Measurements from ENCODE around the gene PEX6. TPM values are rescaled to one million over a fixed set of nuclear protein-coding genes. Genes with fewer than 3 reads are reported as not detected.
"Not testable (repeated sequence)": the region's sequence is repeated elsewhere in the genome, so short reads cannot be mapped to it uniquely, and the experiment has no call there.

Gene PEX6
- total RNA-seq, 1 experiment from 2014 or later, result 25.8 TPM

GRCh38 chr6:43005844-43006243 lies 26.9 kb upstream of the PEX6 start:
- H3K36me3 Mint-ChIP-seq (ENCODE audit: insufficient read depth, unreplicated experiment), result peaks cover 34% of the 10 kb centered on the region
- H3K4me3 Mint-ChIP-seq (ENCODE audit: unreplicated experiment), result no peak overlapping the region
- POLR2A ChIA-PET, result interaction anchor here (4.6 kb wide), 1 partner anchor 8 kb away, joined by 30 read pairs; the partner anchor contains the start of genes KLHDC3 and MEA1
- H3K9me3 Mint-ChIP-seq (ENCODE audit: unreplicated experiment), result no peaks in the 10 kb centered on the region
- CTCF ChIA-PET, result interaction anchor here (1.4 kb wide), 1 partner anchor 10 kb away, joined by 6 read pairs; no protein-coding TSS in a partner anchor
- TF ChIP-seq CTCF (IDR thresholded peaks at IDR 0.05; ENCODE audit: unreplicated experiment), result no peak
- intact Hi-C loops (cut with micrococcal nuclease), result no loop called here
- H3K27ac Mint-ChIP-seq (ENCODE audit: low read depth, unreplicated experiment), result no peak overlapping the region
- no TSS peak for BruUV-seq (replicated peaks)
- no peaks in the 10 kb centered on the region for H3K27me3 Mint-ChIP-seq (ENCODE audit: insufficient read depth, unreplicated experiment)
- DNase-seq (ENCODE audit: unreplicated experiment), result no peak
- H3K4me1 Mint-ChIP-seq (ENCODE audit: insufficient read depth, unreplicated experiment), result peaks cover 5% of the 10 kb centered on the region

GRCh38 chr6:43001843-43002242 lies 22.9 kb upstream of the PEX6 start:
- no peak for TF ChIP-seq CTCF (IDR thresholded peaks at IDR 0.05; ENCODE audit: unreplicated experiment)
- POLR2A ChIA-PET, result interaction anchor here (2.4 to 4.6 kb wide), 2 partner anchors 12 to 18 kb away, joined by 5 to 30 read pairs; partner anchors contain the start of genes KLHDC3, MEA1 and PPP2R5D
- peaks cover 12% of the 10 kb centered on the region for H3K36me3 Mint-ChIP-seq (ENCODE audit: insufficient read depth, unreplicated experiment)
- no TSS peak for BruUV-seq (replicated peaks)
- H3K27ac Mint-ChIP-seq (ENCODE audit: low read depth, unreplicated experiment), result no peak overlapping the region
- H3K9me3 Mint-ChIP-seq (ENCODE audit: unreplicated experiment), result no peaks in the 10 kb centered on the region
- no peaks in the 10 kb centered on the region for H3K27me3 Mint-ChIP-seq (ENCODE audit: insufficient read depth, unreplicated experiment)
- H3K4me3 Mint-ChIP-seq (ENCODE audit: unreplicated experiment), result no peak overlapping the region
- H3K4me1 Mint-ChIP-seq (ENCODE audit: insufficient read depth, unreplicated experiment), result peaks cover 5% of the 10 kb centered on the region
- DNase-seq (ENCODE audit: unreplicated experiment), result no peak
- intact Hi-C loops (cut with micrococcal nuclease), result no loop called here
- CTCF ChIA-PET, result interaction anchor here (0.6 to 1.0 kb wide), 4 partner anchors 53 to 142 kb away, joined by 3 to 9 read pairs (median 4); no protein-coding TSS in a partner anchor

GRCh38 chr6:42998205-42998604 lies 19.2 kb upstream of the PEX6 start:
- DNase-seq (ENCODE audit: unreplicated experiment); H3K9me3 Mint-ChIP-seq (ENCODE audit: unreplicated experiment); H3K27ac Mint-ChIP-seq (ENCODE audit: low read depth, unreplicated experiment); BruUV-seq (replicated peaks); H3K4me3 Mint-ChIP-seq (ENCODE audit: unreplicated experiment); H3K27me3 Mint-ChIP-seq (ENCODE audit: insufficient read depth, unreplicated experiment); H3K36me3 Mint-ChIP-seq (ENCODE audit: insufficient read depth, unreplicated experiment); intact Hi-C loops (cut with micrococcal nuclease); CTCF ChIA-PET; H3K4me1 Mint-ChIP-seq (ENCODE audit: insufficient read depth, unreplicated experiment): not testable (repeated sequence)
- POLR2A ChIA-PET, result interaction anchor here (0.6 to 2.1 kb wide), 6 partner anchors 10 to 518 kb away, joined by 3 to 14 read pairs (median 4); partner anchors contain the start of genes KLHDC3, MEA1 and PPP2R5D

GRCh38 chr6:42996513-42996912 lies 17.5 kb upstream of the PEX6 start:
- H3K4me3 Mint-ChIP-seq (ENCODE audit: unreplicated experiment), result no peak overlapping the region
- DNase-seq (ENCODE audit: unreplicated experiment), result no peak
- intact Hi-C loops (cut with micrococcal nuclease), result no loop called here
- no peak overlapping the region for H3K27ac Mint-ChIP-seq (ENCODE audit: low read depth, unreplicated experiment)
- H3K9me3 Mint-ChIP-seq (ENCODE audit: unreplicated experiment), result no peaks in the 10 kb centered on the region
- no peaks in the 10 kb centered on the region for H3K27me3 Mint-ChIP-seq (ENCODE audit: insufficient read depth, unreplicated experiment)
- no peaks in the 10 kb centered on the region for H3K4me1 Mint-ChIP-seq (ENCODE audit: insufficient read depth, unreplicated experiment)
- POLR2A ChIA-PET, result interaction anchor here (0.6 to 2.5 kb wide), 7 partner anchors 13 to 1086 kb away, joined by 3 to 14 read pairs (median 4); partner anchors contain the start of genes KLHDC3, MEA1, PEX6 and PPP2R5D
- CTCF ChIA-PET, result interaction anchor here (0.6 to 2.1 kb wide), 7 partner anchors 10 to 634 kb away, joined by 3 to 10 read pairs (median 4); partner anchors contain the start of genes KLHDC3 and MEA1
- TF ChIP-seq CTCF (IDR thresholded peaks at IDR 0.05; ENCODE audit: unreplicated experiment), result no peak
- BruUV-seq (replicated peaks), result no TSS peak
- H3K36me3 Mint-ChIP-seq (ENCODE audit: insufficient read depth, unreplicated experiment), result peaks cover 4% of the 10 kb centered on the region

Data from MCF 10A (cell line).